Stomach (tissue), 9 donors: ENCODE measurements around the gene CAMK2G. TPM values are rescaled to one million over a fixed set of nuclear protein-coding genes. Genes with fewer than 3 reads are reported as not detected.

ENCODE experiments used
- DNase-seq, 2 donors: peaks; one replicate each; pipeline versions ENCODE4 v3.0.0 to v3.0.0-alpha.2; 2013 to 2019
- H3K27ac ChIP-seq, 5 donors: fragments of 200-600 bp in 4 of 5; sonication (generic) in 4 of 5; one replicate each; pipeline ENCODE4 v1.5.1; 2013 to 2019; ENCODE audit warnings: mild to moderate bottlenecking in 1 of 5, moderate library complexity in 1 of 5
- H3K27me3 ChIP-seq, 3 donors: fragments of 200-600 bp; sonication (generic); one replicate each; pipeline ENCODE4 v1.5.1; 2017 to 2019; ENCODE audit warnings: mixed run types in 1 of 3
- H3K36me3 ChIP-seq, 4 donors: fragments of 200-600 bp; sonication (generic); 1 replicate in 3 of 4; 2 replicates in 1 of 4; pipeline ENCODE4 v1.5.1; 2016 to 2019
- H3K4me1 ChIP-seq, 4 donors: fragments of 200-600 bp; sonication (generic); one replicate each; pipeline ENCODE4 v1.5.1; 2016 to 2019
- H3K4me3 ChIP-seq, 4 donors: fragments of 200-600 bp; sonication (generic) in 3 of 4; one replicate each; pipeline ENCODE4 v1.5.1; 2016 to 2019; ENCODE audit warnings: mild to moderate bottlenecking in 1 of 4
- H3K9me3 ChIP-seq, 4 donors: fragments of 200-600 bp; sonication (generic); one replicate each; pipeline ENCODE4 v1.5.1; 2016 to 2019
- EP300 ChIP-seq: sonication (generic); formaldehyde crosslinking; IDR thresholded peaks from one replicate; pipeline ENCODE4 v1.6.1; 2017; ENCODE audit warnings: antibody characterized with exemption
- POLR2A ChIP-seq, 4 donors: fragments of 450-650 bp; IDR thresholded peaks; one replicate each; pipeline ENCODE4 v1.6.1; 2016; ENCODE audit warnings: antibody characterized with exemption in 4 of 4, control low read depth in 2 of 4, mild to moderate bottlenecking in 1 of 4, moderate library complexity in 1 of 4
- POLR2AphosphoS5 ChIP-seq, 3 donors: sonication (generic); formaldehyde crosslinking; IDR thresholded peaks; one replicate each; pipeline ENCODE4 v1.6.1; 2016; ENCODE audit warnings: antibody characterized with exemption in 3 of 3
- WGBS, 5 donors: extraction: QIAGEN DNeasy Blood & Tissue Kit in 3 of 5; methylation state at CpG; one replicate each; pipeline versions ENCODE4 v1.1.5 to v1.1.7; 2013 to 2018; 5-methylcytosine and 5-hydroxymethylcytosine counted together
- intact Hi-C: fragments of 100-400 bp; cut with DNase I; formaldehyde crosslinking; loops from one replicate; pipeline ENCODE4 v1.15.1; 2023; ENCODE audit warnings: low total_unique reads
- polyA plus RNA-seq, 3 donors: library from polyadenylated mRNA; stranded (reverse); fragments of 200-250 nt; gene quantifications; one replicate each; pipeline ENCODE4 v1.2.3, GENCODE V29; 2013
- total RNA-seq, 5 donors: library from RNA; depleted of rRNA; stranded (reverse); fragments of >200 nt; gene quantifications; one replicate each; pipeline versions ENCODE4 v1.1.0 to v1.2.3, GENCODE V29; 2014 to 2016
- TF ChIP-seq, protein P1 (sequence below), 7 experiments: fragments of 450-650 bp in 4 of 7; fragments of 200-600 bp in 3 of 7; sonication (generic) in 3 of 7; IDR thresholded peaks; one replicate each; pipeline ENCODE4 v1.5.1; 2016 to 2019; ENCODE audit warnings: antibody characterized with exemption in 7 of 7, control low read depth in 2 of 7, mild to moderate bottlenecking in 1 of 7
- donor health status: healthy with polysubstance abuse.
- donor health status: Bipolar disorder and iron deficiency.
- donor health status: healthy.

CAMK2G gene
- total and polyA plus RNA-seq, 8 donors: 7.5 to 93.3 (median 29.6) TPM

GRCh38 chr10:73786512-73786885 is 87.9 kb downstream of the CAMK2G start:
- H3K4me3 ChIP-seq: peak overlapping the region; percentile 82 to 97 (median 95)
- no peaks in the 10 kb centered on the region for H3K9me3 ChIP-seq
- intact Hi-C loops: no loop called here
- H3K27ac ChIP-seq: peak overlapping the region in 4 of 5 donors; percentile 88 to 94 (median 90)
- H3K4me1 ChIP-seq: peaks cover 41 to 63% (median 54%) of the 10 kb centered on the region in 4 donors
- WGBS, 5 donors: 0 to 8% (median 3%) methylated on average over 2 of the region's 2 CpGs
- no peak for DNase-seq
- no peaks in the 10 kb centered on the region for H3K27me3 ChIP-seq
- TF ChIP-seq, protein P1, sequence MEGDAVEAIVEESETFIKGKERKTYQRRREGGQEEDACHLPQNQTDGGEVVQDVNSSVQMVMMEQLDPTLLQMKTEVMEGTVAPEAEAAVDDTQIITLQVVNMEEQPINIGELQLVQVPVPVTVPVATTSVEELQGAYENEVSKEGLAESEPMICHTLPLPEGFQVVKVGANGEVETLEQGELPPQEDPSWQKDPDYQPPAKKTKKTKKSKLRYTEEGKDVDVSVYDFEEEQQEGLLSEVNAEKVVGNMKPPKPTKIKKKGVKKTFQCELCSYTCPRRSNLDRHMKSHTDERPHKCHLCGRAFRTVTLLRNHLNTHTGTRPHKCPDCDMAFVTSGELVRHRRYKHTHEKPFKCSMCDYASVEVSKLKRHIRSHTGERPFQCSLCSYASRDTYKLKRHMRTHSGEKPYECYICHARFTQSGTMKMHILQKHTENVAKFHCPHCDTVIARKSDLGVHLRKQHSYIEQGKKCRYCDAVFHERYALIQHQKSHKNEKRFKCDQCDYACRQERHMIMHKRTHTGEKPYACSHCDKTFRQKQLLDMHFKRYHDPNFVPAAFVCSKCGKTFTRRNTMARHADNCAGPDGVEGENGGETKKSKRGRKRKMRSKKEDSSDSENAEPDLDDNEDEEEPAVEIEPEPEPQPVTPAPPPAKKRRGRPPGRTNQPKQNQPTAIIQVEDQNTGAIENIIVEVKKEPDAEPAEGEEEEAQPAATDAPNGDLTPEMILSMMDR (IDR thresholded peaks at IDR 0.05): no peak
- TF ChIP-seq POLR2A (IDR thresholded peaks at IDR 0.05) (no peak), EP300 (no peak), POLR2AphosphoS5 (IDR thresholded peaks at IDR 0.05) (no peak)
- peaks cover 28 to 33% (median 31%) of the 10 kb centered on the region in 4 donors for H3K36me3 ChIP-seq

- peaks cover 22 to 27% (median 25%) of the 10 kb centered on the region in 4 donors for H3K36me3 ChIP-seq
Observed at GRCh38 chr10:73785721-73786511, 88.4 kb downstream of the CAMK2G start.

DNA sequence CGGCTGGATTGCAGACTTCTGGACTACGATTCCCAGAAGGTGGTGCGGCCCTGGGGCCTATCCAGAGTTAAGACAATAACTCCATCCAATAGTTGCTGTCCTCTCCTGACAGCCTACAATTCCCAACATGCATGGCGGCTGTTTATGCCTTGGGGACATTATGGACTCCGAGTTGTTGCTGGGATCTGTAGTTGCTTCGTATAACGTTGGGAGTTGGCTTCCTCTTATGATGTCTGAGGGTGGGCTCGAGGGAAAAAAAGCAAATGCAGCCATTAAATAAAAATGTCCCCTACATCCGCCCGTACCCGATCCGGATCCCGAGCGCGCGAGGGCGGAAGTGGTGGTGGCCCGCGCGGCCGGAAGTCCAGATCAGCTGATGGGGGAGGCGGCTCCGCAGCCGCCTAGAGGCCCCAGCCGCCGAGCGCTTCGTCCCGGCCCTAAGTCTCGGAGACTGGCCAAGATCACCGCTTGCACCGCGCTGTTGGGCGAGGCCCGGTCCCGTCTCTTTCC is 89.1 kb downstream of the CAMK2G start, which contains the start of gene ZSWIM8:
Gene ZSWIM8 (plus strand): TSS at position 396 of the 510 bp plus-strand sequence. CDS start 273 bp downstream, outside the sequence.
- TF ChIP-seq POLR2AphosphoS5 (IDR thresholded peaks at IDR 0.05) (peak; percentile 61 to 84 (median 74)), POLR2A (IDR thresholded peaks at IDR 0.05) (no peak)
- H3K27me3 ChIP-seq: no peaks in the 10 kb centered on the region
- peak within 1 kb of the TSS; percentile 78 to 94 (median 90) for H3K27ac ChIP-seq
- H3K9me3 ChIP-seq: no peaks in the 10 kb centered on the region
- intact Hi-C loops: no loop called here
- peaks cover 16 to 22% (median 19%) of the 10 kb centered on the region in 4 donors for H3K36me3 ChIP-seq
- H3K4me1 ChIP-seq: peaks cover 52 to 75% (median 66%) of the 10 kb centered on the region in 4 donors
- 0 to 1% (median 0%) methylated on average over 7 to 36 of the region's 36 CpGs for WGBS, 5 donors
- peak within 1 kb of the TSS; percentile 82 to 97 (median 95) for H3K4me3 ChIP-seq
- DNase-seq: peak; percentile 86 to 98

More at GRCh38 chr10:73785721-73786511, 88.4 kb downstream of the CAMK2G start:
- peaks cover 46 to 69% (median 60%) of the 10 kb centered on the region in 4 donors for H3K4me1 ChIP-seq
- peak; percentile 54 to 77 for DNase-seq
- intact Hi-C loops: no loop called here
- H3K9me3 ChIP-seq: no peaks in the 10 kb centered on the region
- H3K27me3 ChIP-seq: no peaks in the 10 kb centered on the region
- 0 to 1% (median 0%) methylated on average over 30 to 54 of the region's 54 CpGs for WGBS, 5 donors
- peak overlapping the region; percentile 78 to 94 (median 90) for H3K27ac ChIP-seq
- peak overlapping the region; percentile 82 to 97 (median 95) for H3K4me3 ChIP-seq
- TF ChIP-seq EP300 (no peak), POLR2AphosphoS5 (IDR thresholded peaks at IDR 0.05) (no peak), POLR2A (IDR thresholded peaks at IDR 0.05) (no peak)
- TF ChIP-seq, protein P1 (IDR thresholded peaks at IDR 0.05): no peak

DNA sequence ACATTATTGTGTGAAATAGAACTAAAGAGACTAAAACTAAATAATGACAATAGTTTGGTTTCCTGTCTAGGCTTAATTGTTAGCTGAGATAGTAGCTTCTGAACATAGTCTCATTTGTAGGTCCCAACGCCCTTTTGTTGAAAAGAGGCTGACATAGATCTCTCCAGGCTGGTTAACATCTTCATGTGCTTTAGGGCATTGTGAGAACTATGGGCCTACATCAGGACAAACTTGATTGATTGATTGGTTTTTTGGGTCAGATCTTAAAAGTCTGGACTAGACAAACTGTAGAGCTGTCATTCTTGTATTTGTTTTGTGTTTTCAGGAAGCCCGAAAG is 91.6 kb downstream of the CAMK2G start:
- TF ChIP-seq EP300 (no peak), POLR2A (IDR thresholded peaks at IDR 0.05) (no peak), POLR2AphosphoS5 (IDR thresholded peaks at IDR 0.05) (no peak)
- TF ChIP-seq, protein P1 (IDR thresholded peaks at IDR 0.05): no peak
- Histone ChIP-seq H3K9me3 (no peaks in the 10 kb centered on the region), H3K4me3 (peak overlapping the region; percentile 85 to 95 (median 92)), H3K36me3 (peaks cover 12 to 25% (median 23%) of the 10 kb centered on the region in 4 donors), H3K27me3 (no peaks in the 10 kb centered on the region), H3K4me1 (peaks cover 43 to 69% (median 61%) of the 10 kb centered on the region in 4 donors), H3K27ac (peak overlapping the region in 4 of 5 donors; percentile 94 to 97 (median 95))
- intact Hi-C loops: no loop called here
- 37 to 50% (median 41%) methylated on average over 2 of the region's 2 CpGs for WGBS, 5 donors
- no peak for DNase-seq
